Measurements from ENCODE around the gene SMG6.

SMG6 gene

DNA sequence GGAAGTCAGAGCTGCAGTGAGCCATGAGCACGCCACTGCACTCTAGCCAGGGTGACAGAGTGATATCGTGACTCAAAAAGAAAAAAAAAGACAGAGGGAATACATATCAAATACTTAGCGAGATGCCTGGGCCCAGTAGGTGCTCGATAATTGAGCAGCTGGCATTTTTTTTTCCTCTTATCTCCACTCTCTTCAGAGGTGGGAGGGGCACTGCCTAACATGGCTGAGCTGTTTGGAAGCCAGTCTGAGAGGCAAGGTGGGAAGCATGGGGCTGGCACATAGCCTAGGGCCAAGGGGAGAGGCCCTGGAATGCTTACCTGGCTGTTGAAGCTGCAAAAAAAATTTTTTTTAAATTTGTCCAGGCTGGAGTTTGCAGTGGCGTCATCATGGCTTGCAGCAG is 210.2 kb downstream of the SMG6 start:
- no peak for DNase-seq

- no peak for DNase-seq
These were observed 211.3 kb downstream of the SMG6 start for GRCh38 chr17:2092253-2092652.

- no peak for DNase-seq
These were observed 212.6 kb downstream of the SMG6 start for GRCh38 chr17:2090804-2091534.

- no peak for DNase-seq
These were observed 213.4 kb downstream of the SMG6 start for GRCh38 chr17:2090210-2090641.

GRCh38 chr17:2089021-2089422 is 214.6 kb downstream of the SMG6 start:
- DNase-seq = no peak

DNA sequence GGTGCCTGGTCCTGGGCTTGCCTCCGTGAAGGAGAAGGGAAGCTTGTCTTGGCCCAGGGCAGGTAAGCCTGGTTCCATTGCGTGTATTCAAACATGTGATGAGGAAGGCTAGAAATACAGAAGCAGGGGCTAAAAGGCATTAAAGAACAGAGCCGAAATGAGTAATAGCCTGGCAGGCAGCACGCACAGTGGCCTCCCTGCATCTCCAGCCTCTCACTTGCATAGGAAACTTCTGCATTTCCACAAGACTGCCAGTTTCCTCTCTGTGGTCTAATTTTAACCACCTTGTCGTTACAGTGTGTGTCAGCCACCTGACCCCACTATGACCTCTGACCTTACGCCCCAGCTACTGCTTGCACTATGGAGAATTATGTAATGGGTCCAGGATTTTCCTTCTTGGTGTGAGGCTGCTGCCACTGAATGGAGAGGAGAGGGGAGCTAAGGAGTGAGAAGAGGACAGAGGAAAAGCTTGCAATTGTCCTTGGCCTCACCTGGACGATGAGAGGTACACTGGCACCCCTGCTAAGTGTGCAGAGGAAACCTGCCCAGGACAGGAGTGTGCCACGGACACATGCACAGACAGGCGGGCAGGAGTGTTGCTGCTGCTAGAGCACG is 215.9 kb downstream of the SMG6 start:
- DNase-seq = peak; percentile 22

- DNase-seq = no peak
These were observed 217.3 kb downstream of the SMG6 start for GRCh38 chr17:2086306-2086705.

DNA sequence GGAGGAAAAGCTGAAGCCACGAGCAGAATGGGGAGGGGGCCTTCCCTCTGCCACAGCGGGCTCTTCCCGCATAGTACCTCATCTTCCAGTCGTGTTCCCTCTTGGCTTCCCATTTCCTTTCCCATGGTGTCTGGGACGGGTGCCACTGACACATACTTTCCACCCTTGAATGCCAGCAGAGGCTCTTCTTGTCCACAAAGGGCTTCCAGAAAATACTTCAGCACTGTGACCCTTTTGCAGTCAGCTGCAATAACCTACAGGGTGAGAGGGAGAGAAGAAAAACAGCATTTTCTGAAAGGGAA is 218.0 kb downstream of the SMG6 start:
- DNase-seq = no peak

GRCh38 chr17:2084766-2085647 is 218.6 kb downstream of the SMG6 start:
- no peak for DNase-seq

- no peak for DNase-seq
These were observed 219.4 kb downstream of the SMG6 start for GRCh38 chr17:2084036-2084765.

DNA sequence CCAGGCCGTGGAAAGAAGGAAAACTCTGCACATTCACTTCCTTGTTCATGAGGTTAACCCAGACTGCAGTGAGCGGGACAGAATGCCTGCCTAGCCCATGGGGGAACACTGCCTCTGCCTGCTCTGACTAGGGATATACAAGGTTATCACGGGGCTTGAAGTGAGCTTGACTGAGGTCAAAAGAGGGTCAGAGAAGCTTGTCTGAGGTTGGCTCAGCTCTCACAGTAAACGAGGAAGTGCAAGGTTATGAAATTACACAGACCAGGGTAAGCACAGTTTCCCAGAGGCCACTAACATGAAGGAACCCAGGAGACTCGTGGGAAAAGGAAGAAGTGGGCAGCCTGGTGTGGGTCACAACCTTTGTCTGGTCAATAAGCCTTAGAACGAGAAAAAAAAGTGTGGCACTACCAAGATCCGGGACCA is 220.0 kb downstream of the SMG6 start:
- no peak for DNase-seq

DNA sequence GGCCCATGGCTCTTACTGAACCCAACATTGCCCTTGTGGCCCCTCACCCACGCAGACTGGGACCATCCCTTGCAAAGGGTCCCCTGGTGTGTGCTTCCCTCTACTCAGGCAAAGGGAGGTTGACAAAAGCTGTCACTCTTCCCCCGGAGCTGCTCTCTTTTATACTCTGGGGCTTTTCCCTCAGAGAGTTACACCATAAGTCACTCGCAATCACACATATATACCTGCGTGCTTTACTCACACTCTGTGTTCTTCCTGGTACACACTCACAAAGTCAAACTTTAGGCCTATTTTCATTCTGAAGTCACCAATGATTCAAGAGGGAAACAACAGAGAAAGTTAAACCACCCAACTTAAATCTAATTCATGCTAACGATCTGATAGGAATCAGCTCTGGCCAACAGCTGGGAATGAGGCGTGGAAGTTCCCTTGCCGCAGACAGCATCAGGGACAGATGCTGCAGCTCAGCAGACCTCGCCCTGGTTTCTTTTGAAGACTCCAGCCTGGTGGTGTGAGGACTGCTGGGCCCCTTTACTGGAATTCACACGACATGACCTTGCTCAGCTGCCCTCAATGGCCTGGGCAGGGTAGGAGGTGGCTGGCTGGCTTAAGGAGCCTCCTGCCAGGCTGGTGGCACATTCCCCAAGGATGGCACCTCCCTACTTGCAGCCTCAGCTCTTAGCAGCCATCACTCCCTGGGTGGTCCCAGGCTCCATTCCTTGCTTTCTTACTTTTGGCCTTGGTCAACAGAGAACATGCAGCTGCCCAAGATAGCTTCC is 221.4 kb downstream of the SMG6 start:
- DNase-seq = no peak

DNA sequence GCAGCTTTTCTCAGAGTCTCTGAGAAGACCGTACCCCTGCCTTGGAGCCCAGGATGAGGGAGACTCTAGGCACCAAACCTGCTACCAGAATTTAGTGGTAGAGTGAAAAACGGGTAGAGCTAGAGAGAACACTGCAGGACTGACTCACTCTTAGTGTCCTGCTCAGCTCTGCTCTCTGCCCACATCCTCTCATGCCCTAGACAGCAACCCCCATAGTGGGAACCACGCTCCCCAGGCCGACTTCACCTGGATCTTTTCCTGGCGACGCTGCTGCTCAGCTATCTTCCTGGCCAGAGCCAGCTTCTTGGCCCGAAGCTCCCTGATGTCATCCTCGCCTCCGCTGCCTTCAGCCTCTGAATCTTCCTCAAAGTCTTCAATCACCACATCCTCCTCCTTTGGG is 222.0 kb downstream of the SMG6 start:
- DNase-seq = no peak

GRCh38 chr17:2077040-2077439 is 226.5 kb downstream of the SMG6 start:
- DNase-seq = no peak

DNA sequence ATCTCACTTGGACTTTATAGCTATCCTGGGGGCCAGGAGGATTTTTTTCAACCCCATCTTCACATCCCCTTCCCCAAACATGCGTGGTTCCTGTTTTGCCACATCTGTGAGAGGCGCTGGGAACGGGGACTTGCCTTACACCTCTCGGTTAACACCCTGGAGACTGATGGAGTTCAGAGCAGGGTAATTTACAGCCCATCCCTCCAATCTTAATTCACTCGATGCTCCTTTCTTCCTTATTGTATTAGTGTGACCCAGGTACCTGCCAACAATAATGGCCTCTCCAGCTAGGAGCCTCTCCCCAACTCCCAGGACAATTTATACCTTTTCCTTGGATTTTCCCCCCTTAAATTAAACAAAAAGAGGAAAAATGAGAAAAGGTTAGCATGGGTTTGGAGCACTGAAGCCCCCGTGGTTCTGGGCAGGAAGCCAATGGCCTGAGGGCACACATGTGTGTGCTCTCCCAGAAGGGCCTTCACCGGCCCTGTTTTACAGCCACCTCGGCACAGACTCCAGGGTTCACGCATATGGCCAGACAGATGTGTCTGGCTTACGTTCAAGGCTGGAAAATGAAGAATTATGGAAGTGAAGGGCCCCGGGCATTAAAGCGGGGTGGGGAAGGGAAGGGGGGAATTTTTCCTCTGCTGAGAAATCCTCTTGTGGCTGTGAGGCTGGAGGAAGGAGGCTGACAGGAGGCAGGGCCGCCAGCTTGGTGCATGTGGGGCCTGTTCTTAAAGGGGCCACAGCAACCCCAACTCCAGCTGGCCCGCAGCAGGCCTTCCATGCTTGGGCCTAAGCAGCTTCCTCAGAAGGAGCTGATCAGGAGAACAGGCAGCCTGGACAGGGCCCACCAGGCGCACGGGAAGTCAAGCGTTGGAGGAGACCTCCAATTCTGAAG is 227.2 kb downstream of the SMG6 start:
- no peak for DNase-seq

DNA sequence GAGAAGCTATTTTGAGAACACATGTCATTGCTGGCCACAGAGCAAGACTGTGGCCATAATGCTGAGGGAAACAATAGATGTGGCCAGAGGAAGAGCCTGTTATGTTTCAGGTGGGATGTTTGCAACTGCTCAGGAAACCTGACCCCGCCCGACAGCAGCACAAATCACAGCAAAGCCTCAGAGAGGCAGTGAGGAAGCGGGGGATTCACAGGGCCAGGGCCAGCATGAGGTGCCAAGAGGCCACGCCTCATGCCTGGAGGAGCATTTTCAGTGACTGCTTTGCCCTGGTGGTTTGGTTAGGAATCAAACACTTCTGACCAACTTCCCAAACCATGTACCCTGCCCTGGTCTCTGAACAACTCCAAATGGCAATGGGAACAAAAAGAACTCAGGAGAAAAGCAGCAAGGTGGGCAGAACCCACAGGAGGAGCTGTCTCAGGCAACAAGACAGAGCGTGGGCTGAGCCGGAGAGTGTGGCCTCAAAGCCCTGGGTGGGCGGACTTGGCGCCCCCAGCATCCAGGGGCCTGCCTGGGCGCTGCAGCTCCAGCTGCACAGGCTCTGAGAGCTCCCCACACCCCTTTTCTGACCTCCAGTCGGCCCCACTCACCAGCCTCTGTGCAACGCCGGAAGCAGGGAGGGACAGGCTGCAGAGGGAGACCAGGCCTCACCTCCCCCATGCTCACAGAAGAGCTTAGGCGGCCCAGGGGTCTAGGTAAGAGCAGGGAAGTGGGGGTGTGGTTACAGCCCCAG is 228.1 kb downstream of the SMG6 start:
- no peak for DNase-seq

DNA sequence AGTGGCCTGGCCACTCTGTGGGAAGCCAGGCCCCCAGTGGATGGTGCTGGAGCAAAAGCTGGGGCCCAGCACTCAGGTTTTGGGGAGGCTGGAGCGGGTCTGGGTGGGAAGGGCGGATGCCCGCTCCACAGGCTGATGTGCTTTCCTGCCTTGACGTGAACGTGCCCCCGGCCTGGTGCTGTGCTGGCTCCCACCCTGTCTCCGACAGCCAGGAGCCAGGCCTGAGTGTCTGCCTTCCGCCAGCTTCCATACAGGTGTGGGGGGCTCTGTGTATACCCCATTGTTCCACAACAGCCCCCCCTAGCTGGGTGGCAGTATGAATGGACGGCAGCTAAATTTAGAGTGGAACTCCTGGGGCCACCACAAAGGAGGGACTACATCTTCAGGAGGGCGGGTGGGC is 228.7 kb downstream of the SMG6 start:
- DNase-seq = no peak

GRCh38 chr17:2071455-2072281 is 231.9 kb downstream of the SMG6 start:
- DNase-seq = no peak

DNA sequence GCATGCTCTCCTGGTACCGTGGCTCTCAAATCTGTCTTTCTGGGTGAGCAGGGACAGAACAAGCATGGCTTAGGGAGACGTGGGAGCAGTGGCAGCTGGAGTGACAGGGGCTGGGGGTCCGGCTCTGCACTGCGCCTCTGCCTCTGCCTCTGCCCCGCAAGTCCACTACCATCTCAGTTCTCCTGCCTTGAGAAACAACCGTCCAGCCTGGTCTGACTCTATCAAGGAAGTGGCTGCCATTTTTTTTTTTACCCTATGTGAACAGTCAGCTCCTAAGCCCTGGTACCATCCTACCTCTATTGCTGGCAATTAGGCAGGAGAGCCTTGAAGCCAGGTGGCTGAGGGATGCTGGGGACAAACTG is 232.6 kb downstream of the SMG6 start:
- DNase-seq = no peak

Measured in activated effector memory CD4-positive, alpha-beta T cell treated with Interleukin-2 at 50 U/mL for 16 hours (primary cell).